Mesothelial cell of epicardium (in vitro differentiated cells): ENCODE measurements around the gene ZBTB40. TPM values are rescaled to one million over a fixed set of nuclear protein-coding genes. Genes with fewer than 3 reads are reported as not detected.

Experiments
- DNase-seq, 2 experiments: peaks; one replicate each; pipeline ENCODE4 v3.0.0; 2021; ENCODE audit warnings: low spot score in 2 of 2; ENCODE audit not compliant: unreplicated experiment in 2 of 2
- H3K27ac Mint-ChIP-seq: 2 replicates; pipeline ENCODE4 v1.8.0; 2021; ENCODE audit warnings: mixed read lengths
- H3K27me3 Mint-ChIP-seq: 2 replicates; pipeline ENCODE4 v1.8.0; 2021; ENCODE audit warnings: low read depth, mixed read lengths
- H3K36me3 Mint-ChIP-seq: 2 replicates; pipeline ENCODE4 v1.8.0; 2021; ENCODE audit warnings: mixed read lengths
- H3K4me1 Mint-ChIP-seq: 2 replicates; pipeline ENCODE4 v1.8.0; 2021; ENCODE audit warnings: mixed read lengths
- H3K4me3 Mint-ChIP-seq: 2 replicates; pipeline ENCODE4 v1.8.0; 2021; ENCODE audit warnings: mild to moderate bottlenecking, moderate library complexity, mixed read lengths
- H3K9me3 Mint-ChIP-seq: 2 replicates; pipeline ENCODE4 v1.8.0; 2021; ENCODE audit warnings: mixed read lengths
- total RNA-seq: library from RNA; stranded (reverse); gene quantifications from 3 replicates; pipeline ENCODE4 v1.2.1, GENCODE V29; 2021
- TF ChIP-seq, protein P1 (sequence below): fragments of 200-600 bp; sonication (generic); IDR thresholded peaks from one replicate; pipeline ENCODE4 v1.5.0; 2021; ENCODE audit warnings: antibody characterized with exemption; ENCODE audit not compliant: unreplicated experiment

Gene ZBTB40
- total RNA-seq, 1 donor from 2014 or later, result 24.8 TPM

DNA sequence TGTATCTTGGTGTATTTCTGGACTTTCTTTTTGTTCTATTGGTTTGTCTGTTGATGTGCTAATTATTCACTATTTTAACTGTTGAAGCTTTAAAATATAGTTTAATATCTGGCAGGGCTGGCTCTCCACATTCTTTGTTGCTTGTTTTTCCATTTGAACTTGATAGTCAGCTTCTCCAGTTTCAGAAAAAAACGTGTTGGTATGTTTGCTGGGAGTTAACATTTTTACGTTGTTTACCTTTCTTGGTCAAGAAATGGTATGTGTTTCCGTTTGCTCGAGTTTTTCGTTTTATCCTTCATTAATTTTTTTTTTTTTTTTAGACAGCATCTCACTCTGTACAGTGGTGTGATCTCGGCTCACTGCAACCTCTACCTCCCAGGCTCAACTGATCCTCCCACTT is 16.9 kb upstream of the ZBTB40 start:
- Mint-ChIP-seq H3K4me1 (peaks cover 3% of the 10 kb centered on the region), H3K27ac (peak overlapping the region; percentile 78), H3K36me3 (peaks cover 6% of the 10 kb centered on the region), H3K9me3 (peaks cover 18% of the 10 kb centered on the region), H3K27me3 (no peaks in the 10 kb centered on the region), H3K4me3 (no peak overlapping the region)
- DNase-seq, result no peak
- TF ChIP-seq, protein P1, sequence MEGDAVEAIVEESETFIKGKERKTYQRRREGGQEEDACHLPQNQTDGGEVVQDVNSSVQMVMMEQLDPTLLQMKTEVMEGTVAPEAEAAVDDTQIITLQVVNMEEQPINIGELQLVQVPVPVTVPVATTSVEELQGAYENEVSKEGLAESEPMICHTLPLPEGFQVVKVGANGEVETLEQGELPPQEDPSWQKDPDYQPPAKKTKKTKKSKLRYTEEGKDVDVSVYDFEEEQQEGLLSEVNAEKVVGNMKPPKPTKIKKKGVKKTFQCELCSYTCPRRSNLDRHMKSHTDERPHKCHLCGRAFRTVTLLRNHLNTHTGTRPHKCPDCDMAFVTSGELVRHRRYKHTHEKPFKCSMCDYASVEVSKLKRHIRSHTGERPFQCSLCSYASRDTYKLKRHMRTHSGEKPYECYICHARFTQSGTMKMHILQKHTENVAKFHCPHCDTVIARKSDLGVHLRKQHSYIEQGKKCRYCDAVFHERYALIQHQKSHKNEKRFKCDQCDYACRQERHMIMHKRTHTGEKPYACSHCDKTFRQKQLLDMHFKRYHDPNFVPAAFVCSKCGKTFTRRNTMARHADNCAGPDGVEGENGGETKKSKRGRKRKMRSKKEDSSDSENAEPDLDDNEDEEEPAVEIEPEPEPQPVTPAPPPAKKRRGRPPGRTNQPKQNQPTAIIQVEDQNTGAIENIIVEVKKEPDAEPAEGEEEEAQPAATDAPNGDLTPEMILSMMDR, result no peak

DNA sequence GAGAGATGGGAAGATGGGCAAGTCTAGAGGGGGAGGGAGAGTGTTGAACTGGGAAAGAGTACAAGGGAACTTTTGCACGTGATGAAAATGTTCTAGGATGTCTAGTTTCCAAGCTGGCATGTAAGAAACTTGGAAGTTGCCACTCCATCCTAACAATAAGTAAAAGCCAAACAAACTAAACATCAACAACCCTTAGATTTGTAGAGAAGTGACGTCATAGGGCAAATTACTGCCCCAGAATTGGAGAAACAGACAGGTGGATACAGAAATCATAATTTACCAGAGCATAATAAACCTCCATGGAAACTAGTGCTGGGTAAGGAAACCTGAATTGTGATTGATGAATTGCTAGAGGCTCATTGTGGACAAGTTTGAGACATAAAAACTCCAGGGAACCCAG is 14.7 kb upstream of the ZBTB40 start:
- no peaks in the 10 kb centered on the region for H3K27me3 Mint-ChIP-seq
- no peak overlapping the region for H3K4me3 Mint-ChIP-seq
- TF ChIP-seq, protein P1, result no peak
- peaks cover 4% of the 10 kb centered on the region for H3K4me1 Mint-ChIP-seq
- H3K27ac Mint-ChIP-seq, result no peak overlapping the region
- DNase-seq, result no peak
- peaks cover 17% of the 10 kb centered on the region for H3K36me3 Mint-ChIP-seq
- H3K9me3 Mint-ChIP-seq, result peaks cover 36% of the 10 kb centered on the region

DNA sequence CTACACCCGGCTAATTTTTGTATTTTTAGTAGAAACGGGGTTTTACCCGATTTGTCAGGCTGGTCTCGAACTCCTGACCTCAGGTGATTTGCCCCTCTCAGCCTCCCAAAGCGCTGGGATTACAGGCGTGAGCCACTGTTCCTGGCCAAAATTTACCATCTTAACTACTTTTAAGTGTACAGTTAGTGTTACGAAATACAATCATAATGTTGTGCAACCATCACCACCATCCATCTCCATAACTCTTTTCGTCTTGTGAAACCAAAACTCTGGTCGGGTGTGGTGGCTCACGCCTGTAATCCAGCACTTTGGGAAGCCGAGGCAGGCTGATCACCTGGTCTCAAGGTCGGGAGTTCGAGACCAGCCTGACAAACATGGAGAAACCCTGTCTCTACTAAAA is 14.1 kb upstream of the ZBTB40 start:
- TF ChIP-seq, protein P1, result no peak
- H3K9me3 Mint-ChIP-seq, result peaks cover 38% of the 10 kb centered on the region
- H3K27me3 Mint-ChIP-seq, result no peaks in the 10 kb centered on the region
- peaks cover 17% of the 10 kb centered on the region for H3K36me3 Mint-ChIP-seq
- no peak for DNase-seq
- H3K27ac Mint-ChIP-seq, result no peak overlapping the region
- H3K4me1 Mint-ChIP-seq, result peaks cover 10% of the 10 kb centered on the region
- no peak overlapping the region for H3K4me3 Mint-ChIP-seq

DNA sequence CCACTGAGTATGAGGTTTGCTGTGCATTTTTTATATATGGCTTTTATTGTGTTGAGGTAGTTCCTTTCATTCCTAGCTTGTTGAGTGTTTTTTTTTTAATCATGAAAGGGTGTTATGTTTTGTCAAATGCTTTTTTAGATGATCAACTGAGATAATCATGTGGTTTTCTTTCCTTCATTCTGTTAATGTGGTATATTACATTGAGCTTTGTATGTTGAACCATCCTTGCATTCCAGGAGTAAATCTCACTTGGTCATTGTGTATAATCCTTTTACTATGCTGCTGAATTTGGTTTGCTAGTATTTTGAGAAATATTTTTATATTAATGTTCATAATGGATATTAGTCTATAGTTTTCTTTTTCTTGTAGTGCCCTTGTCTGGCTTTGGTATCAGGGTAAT is 11.1 kb upstream of the ZBTB40 start:
- H3K27me3 Mint-ChIP-seq, result no peaks in the 10 kb centered on the region
- H3K9me3 Mint-ChIP-seq, result peaks cover 45% of the 10 kb centered on the region
- no peak overlapping the region for H3K4me3 Mint-ChIP-seq
- H3K27ac Mint-ChIP-seq, result no peak overlapping the region
- TF ChIP-seq, protein P1, result no peak
- no peak for DNase-seq
- peaks cover 23% of the 10 kb centered on the region for H3K36me3 Mint-ChIP-seq
- H3K4me1 Mint-ChIP-seq, result peaks cover 21% of the 10 kb centered on the region

DNA sequence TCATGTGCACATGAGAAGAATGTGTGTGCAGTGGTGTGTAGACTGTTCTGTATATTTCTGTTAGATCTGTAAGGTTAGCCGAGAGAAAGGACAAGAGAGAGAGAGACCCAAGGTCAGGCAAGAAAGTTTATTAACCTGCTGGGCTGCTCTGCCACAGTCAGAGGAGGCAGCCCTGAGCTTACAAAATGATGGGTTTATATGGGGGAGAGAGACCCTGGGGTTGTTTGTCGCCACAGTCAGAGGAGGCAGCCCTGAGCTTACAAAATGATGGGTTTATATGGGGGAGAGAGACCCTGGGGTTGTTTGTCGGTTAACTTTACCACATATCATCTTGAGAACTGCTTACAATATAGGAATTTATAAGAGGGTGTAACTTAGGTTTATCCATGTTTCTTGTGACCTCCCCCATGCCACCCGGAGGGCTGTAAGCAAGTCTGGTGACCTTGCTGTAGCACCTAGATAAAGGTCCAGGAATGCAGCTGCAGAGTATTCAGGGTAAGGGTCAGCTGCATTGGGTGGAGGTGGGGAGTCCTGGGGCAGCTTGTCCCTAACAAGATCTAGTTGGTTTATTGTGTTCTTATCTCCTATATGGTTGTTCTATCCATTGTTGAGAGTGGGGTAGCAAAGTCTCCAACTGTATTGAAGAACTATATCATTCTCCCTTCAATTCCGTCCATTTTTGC is 9.3 kb upstream of the ZBTB40 start:
- Mint-ChIP-seq H3K4me3 (no peak overlapping the region), H3K4me1 (peaks cover 31% of the 10 kb centered on the region), H3K27me3 (no peaks in the 10 kb centered on the region), H3K9me3 (peaks cover 38% of the 10 kb centered on the region), H3K27ac (peak overlapping the region; percentile 77), H3K36me3 (peaks cover 23% of the 10 kb centered on the region)
- DNase-seq, result no peak
- TF ChIP-seq, protein P1, result no peak
